Large intestine (tissue), 3 donors: ENCODE results near the gene TGFBI. TPM values are rescaled to one million over a fixed set of nuclear protein-coding genes. Genes with fewer than 3 reads are reported as not detected.

ENCODE experiments used
- DNase-seq, 2 donors: peaks; one replicate each; pipeline versions ENCODE4 v3.0.0 to v3.0.0-alpha.2; 2013
- H3K27ac ChIP-seq: one replicate; pipeline ENCODE4 v1.5.1; 2013; ENCODE audit warnings: low read length
- H3K27me3 ChIP-seq: 2 replicates; pipeline ENCODE4 v1.6.1; 2013; ENCODE audit warnings: low read length; ENCODE audit not compliant: control insufficient read depth, insufficient read depth
- H3K36me3 ChIP-seq: 2 replicates; pipeline ENCODE4 v1.6.1; 2013; ENCODE audit warnings: low read length; ENCODE audit not compliant: control insufficient read depth, insufficient read depth
- H3K4me1 ChIP-seq: one replicate; pipeline ENCODE4 v1.6.1; 2013; ENCODE audit warnings: low read length; ENCODE audit not compliant: control insufficient read depth, insufficient read depth
- H3K4me3 ChIP-seq: one replicate; pipeline ENCODE4 v1.5.1; 2013; ENCODE audit warnings: low read length
- H3K9me3 ChIP-seq: one replicate; pipeline ENCODE4 v1.6.1; 2013; ENCODE audit warnings: mild to moderate bottlenecking, low read depth, low read length, moderate library complexity; ENCODE audit not compliant: control insufficient read depth
- whole genome bisulfite sequencing: methylation state at CpG from one replicate; pipeline ENCODE4 v1.1.5; 2013; ENCODE audit warnings: low lambda C conversion rate; ENCODE audit not compliant: insufficient coverage; 5-methylcytosine and 5-hydroxymethylcytosine counted together
- polyA plus RNA-seq: library from polyadenylated mRNA; unstranded; fragments of 120-200 nt; gene quantifications from one replicate; pipeline ENCODE4 v1.2.1, GENCODE V29; 2013

Gene TGFBI
- polyA plus RNA-seq, 1 donor = 99.6 TPM

DNA sequence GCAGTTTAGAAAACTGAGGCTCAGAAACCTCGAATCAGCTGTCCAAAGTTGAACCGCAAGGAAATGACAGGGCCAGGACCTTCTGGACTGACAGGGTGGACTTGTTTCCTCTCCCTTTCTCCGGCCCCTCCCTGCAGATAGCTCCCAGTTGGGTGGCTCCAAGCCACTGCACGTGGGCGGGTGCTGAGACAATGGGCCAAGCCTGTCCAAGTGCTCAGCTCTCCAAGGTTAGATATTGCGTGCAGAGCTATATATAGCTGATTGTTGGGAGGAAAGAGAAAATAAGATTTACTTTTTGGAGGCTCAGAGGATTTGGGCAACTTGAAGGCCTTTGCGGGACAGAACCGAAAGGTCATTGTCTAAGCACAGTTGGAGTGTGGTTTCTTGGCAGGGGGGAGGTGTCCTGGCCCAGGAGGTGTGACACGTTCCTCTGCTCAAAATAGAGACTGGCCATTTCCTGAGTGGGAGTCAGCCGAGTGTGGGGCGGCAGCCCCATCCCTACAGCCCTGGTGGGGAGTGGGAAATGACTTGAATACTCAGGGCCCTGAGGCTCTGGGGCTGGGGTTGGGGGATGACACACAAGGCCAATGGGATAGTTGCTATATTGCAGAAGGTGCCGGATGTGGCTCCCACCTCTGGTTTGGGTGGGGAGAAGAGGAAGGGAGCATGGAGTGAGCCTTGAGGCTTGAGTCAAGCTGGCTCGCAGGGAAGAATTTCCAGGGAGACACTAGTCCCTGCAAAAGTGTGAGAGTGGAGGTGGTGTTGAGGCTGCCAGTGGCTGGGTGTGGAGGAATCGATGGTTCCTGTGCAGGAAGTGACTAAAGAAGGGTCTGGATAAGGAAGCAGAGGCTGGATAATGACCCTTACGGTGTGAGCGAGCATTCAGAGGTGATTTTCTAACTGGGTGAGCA lies 59.4 kb downstream of the TGFBI start:
- no peaks in the 10 kb centered on the region for H3K27me3 ChIP-seq
- DNase-seq = peak in 1 of 2 donors; percentile 49

DNA sequence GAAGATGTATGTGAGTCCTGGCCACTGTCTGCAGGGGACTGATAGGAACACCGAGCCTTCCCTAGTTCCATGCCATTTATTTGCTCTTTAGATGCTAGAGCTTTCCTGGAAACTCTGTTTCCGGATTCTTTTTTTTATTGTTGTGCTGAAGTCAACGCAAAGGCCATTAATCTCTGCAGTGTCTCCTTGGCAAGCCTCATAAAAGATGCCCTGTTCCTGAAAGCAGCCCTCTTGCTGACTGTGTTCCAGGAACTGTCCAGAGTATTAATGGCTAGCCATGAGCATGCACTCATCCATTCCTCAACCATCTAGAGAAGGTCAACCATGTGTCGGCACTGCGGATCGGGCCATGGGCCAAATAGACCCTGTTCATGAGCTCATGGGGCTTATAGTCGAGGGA lies 61.0 kb downstream of the TGFBI start:
- peak in 1 of 2 donors; percentile 57 for DNase-seq
- Histone ChIP-seq H3K27me3 (no peaks in the 10 kb centered on the region), H3K4me1 (peaks cover 11% of the 10 kb centered on the region), H3K9me3 (no peaks in the 10 kb centered on the region), H3K4me3 (no peak overlapping the region), H3K36me3 (no peaks in the 10 kb centered on the region), H3K27ac (no peak overlapping the region)
- 85% methylated on average over 4 of the region's 7 CpGs for WGBS

More for the DNA sequence above, 59.4 kb downstream of the TGFBI start:
- Histone ChIP-seq H3K36me3 (no peaks in the 10 kb centered on the region), H3K4me1 (no peaks in the 10 kb centered on the region), H3K4me3 (no peak overlapping the region), H3K27ac (no peak overlapping the region), H3K9me3 (no peaks in the 10 kb centered on the region)
- 86% methylated on average over 2 of the region's 16 CpGs for WGBS

DNA sequence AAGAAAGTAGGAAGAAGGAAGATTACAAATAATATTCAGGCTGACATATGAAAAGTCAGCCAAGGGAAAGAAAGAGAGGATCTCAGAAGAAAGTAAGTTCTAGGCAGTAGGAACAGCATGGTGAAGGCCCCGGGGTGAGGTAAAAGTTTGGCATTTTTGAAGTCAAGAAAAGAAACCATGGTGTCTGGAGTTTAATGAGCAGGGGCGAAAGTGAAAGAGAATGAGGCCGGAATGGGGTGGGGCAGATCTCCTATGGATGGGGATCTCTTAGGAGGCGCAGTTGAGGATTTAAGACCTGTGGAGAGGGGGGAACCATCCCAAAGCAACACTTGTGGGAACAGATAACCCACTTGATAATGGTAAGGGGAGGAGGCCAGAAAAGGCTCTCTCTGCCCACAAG lies 61.5 kb downstream of the TGFBI start:
- no peaks in the 10 kb centered on the region for H3K36me3 ChIP-seq
- no peaks in the 10 kb centered on the region for H3K27me3 ChIP-seq
- H3K4me3 ChIP-seq = no peak overlapping the region
- no peak overlapping the region for H3K27ac ChIP-seq
- DNase-seq = no peak
- WGBS = 100% methylated on average over 1 of the region's 4 CpGs
- H3K4me1 ChIP-seq = peaks cover 16% of the 10 kb centered on the region
- no peaks in the 10 kb centered on the region for H3K9me3 ChIP-seq

DNA sequence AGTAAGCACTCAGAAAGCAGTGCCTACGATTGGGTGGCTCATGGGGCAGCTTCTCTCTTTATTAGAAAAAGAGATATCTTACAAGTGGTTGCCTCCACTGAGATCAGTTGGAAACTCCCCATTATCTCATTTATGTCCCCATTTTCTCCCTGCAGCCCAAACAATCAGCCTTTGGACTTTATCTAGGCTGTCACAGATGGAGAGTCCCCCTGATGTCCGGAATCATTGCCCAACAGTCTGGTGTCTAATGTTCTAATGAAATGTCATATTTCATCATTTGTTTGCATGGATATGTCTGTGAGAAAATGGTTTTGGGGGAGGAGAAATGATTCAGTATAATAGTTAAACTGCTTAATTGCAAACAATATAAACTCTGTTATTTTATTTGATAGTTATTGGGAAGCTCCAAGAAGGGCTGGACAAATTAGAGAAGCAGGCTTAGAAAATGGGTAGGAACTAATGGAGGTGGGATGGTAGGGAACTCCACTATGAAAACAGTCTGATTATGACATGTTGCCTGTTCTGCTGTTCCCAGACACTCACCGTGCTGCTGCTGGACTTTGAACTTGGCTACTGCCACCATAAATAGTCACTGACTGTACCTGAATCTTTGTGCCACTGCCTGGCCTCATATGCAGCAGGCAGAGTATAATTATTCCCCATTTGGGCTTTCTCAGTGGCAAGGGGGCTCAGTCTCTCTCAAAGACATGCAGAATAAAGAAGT lies 65.6 kb downstream of the TGFBI start:
- Histone ChIP-seq H3K36me3 (no peaks in the 10 kb centered on the region), H3K27me3 (no peaks in the 10 kb centered on the region), H3K27ac (peak overlapping the region; percentile 64), H3K4me1 (peaks cover 25% of the 10 kb centered on the region), H3K9me3 (no peaks in the 10 kb centered on the region), H3K4me3 (no peak overlapping the region)
- peak; percentile 77 to 90 for DNase-seq
- no CpG with 5 or more reads among the region's 3 CpGs for WGBS

DNA sequence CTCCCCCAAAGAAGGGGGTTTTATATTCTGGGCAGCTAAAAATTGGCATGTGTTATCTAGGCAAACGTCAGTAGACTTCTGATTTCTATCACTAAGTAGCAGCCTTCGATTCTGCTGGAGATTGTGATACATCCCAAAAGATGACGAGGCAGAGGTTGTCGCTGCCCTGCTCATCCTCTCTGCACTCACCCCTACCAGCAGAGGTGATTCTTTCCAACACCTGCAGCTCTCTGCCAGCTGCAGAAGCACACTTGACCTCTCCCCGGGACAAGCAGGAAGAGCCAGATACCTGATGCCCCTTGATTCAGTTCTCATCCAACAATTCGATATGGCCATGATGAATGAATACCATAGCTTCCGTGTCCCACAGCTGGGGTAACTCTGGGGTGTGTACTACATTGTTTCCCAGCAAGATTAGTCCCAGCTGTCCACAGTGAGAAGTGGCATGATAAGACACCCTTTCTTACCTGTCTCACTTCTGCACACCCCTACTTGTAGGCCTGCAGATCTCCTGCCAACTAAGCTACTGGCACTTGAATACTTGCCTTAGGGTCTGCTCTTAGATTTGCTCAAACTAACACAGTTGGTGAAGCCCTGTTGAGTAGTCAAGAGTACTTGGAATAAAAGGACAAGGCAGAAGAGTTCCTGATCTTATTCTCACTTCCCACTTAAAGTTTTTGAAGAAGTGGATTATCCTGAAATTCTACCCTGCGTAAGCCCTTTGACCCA lies 66.3 kb downstream of the TGFBI start:
- Histone ChIP-seq H3K27me3 (no peaks in the 10 kb centered on the region), H3K4me3 (no peak overlapping the region), H3K4me1 (peaks cover 25% of the 10 kb centered on the region), H3K36me3 (no peaks in the 10 kb centered on the region), H3K9me3 (no peaks in the 10 kb centered on the region), H3K27ac (peak overlapping the region; percentile 64)
- peak in 1 of 2 donors; percentile 47 for DNase-seq
- WGBS = no CpG with 5 or more reads among the region's 8 CpGs

DNA sequence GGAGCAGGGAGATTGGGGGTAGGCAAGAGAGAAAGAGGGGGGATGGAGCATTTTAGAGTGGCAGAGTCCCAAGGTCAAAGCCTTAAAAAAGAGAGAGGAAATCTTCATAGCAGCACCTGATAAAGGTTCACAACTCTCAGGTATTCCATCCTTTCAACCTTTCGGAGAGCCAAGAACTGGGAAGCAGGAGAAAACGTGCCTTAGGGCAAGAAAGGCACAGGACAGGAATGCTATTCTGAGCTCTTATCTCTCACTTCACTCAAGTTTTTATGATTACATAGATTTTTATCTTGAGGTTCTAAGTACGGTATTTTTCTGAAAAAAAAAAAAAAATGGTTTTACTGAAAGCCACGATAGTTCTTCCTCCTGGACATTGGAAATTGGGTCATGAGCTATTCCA lies 69.4 kb downstream of the TGFBI start:
- Histone ChIP-seq H3K27me3 (no peaks in the 10 kb centered on the region), H3K36me3 (no peaks in the 10 kb centered on the region), H3K4me1 (peaks cover 34% of the 10 kb centered on the region), H3K4me3 (no peak overlapping the region), H3K9me3 (no peaks in the 10 kb centered on the region), H3K27ac (no peak overlapping the region)
- DNase-seq = no peak
- 14% methylated on average over 1 of the region's 4 CpGs for WGBS

DNA sequence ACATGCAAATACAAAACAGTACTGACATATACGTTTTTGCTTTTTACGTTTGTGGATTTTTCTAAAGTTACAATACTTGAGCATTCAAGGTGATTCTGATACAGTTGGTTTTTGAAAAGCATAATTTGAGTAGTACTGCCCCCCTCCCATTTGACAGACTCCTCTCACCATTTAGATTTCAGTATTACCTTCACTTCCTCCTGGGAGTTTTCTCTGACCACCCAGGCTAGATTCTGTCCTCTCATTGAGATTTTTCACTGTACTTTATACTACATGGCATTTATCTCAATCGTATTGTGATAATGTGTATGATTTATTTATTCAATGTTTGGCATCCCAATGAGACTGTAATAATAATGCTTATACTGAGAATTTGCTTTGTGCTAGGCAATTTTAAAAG lies 71.1 kb downstream of the TGFBI start:
- Histone ChIP-seq H3K4me1 (peaks cover 33% of the 10 kb centered on the region), H3K27ac (no peak overlapping the region), H3K36me3 (no peaks in the 10 kb centered on the region), H3K27me3 (no peaks in the 10 kb centered on the region), H3K4me3 (no peak overlapping the region), H3K9me3 (no peaks in the 10 kb centered on the region)
- WGBS = 100% methylated on average over 1 of the region's 3 CpGs
- DNase-seq = no peak

DNA sequence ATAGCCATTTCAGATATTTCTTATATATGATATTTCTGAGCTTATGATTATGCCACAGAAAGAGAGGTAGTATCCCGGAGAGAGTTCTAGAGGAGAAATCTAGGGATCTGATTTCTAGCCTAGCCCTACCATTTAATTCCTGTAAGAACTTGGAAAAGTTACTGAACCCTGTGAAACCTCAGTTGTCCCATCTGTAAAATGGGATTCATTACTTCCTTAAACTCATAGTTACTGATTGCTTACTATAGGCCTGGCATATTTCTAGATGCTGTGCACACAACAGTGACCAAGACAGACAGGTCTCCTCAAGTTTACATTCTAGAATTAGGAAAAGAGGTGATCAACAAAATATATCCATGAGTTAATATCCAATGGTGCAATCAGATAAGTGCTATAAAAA lies 73.1 kb downstream of the TGFBI start:
- Histone ChIP-seq H3K9me3 (no peaks in the 10 kb centered on the region), H3K27me3 (no peaks in the 10 kb centered on the region), H3K4me3 (no peak overlapping the region), H3K36me3 (no peaks in the 10 kb centered on the region), H3K4me1 (peaks cover 30% of the 10 kb centered on the region), H3K27ac (no peak overlapping the region)
- DNase-seq = no peak
- WGBS = no CpG with 5 or more reads among the region's 1 CpG

DNA sequence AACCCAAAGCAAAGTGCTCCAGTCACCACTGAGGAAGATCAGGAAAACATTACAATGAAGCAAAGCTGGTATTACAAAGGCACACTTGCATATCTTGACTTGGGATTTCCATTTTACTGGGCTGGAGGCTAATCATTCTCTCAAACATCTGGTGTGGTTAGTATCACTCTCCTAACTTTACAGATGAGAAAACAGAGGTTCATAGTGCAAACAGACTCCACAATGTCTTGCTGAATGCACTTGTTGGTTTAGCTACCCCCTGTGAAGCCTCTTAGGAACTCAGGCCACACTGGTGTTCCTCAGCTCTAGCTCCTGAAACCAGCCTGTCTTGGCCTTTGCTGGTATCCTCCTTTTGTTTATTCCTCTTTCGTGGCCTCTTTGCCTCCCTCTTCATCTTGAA lies 74.3 kb downstream of the TGFBI start:
- Histone ChIP-seq H3K27ac (no peak overlapping the region), H3K36me3 (no peaks in the 10 kb centered on the region), H3K4me3 (no peak overlapping the region), H3K4me1 (peaks cover 26% of the 10 kb centered on the region), H3K9me3 (no peaks in the 10 kb centered on the region), H3K27me3 (no peaks in the 10 kb centered on the region)
- no peak for DNase-seq
- WGBS = 100% methylated on average over 1 of the region's 1 CpG

DNA sequence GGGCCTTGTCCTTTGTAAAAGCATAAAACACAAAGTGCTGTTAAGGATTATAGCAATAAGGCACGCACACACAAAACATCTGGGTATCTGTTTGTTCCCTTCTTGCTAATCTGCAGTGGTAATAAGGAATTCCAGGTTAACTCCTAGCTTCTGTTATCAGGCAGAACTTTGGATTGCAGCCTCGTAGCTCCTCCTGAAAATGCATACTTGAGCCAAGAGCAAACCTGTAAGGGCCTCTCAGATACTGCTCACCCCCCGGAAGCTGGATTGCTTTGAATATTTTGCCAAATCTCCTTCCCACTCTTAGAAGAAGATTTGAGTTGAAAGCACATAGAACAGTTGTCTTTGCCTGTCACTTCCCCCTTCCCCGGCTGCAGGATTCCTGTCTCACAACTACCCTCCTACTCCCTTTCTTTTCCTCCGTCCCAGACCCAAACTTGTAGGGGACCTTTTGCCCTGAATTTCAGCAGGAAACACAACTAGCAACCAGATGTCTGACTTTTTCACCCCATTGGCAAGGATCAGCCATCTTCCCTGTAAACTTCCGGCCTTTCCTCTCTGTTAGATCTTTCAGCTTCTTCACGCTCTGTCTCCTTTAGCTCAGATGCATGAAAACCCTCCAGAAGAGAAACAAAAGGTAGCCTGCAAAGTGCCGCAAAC lies 75.6 kb downstream of the TGFBI start:
- no peak overlapping the region for H3K4me3 ChIP-seq
- H3K4me1 ChIP-seq = peaks cover 23% of the 10 kb centered on the region
- peak overlapping the region; percentile 67 for H3K27ac ChIP-seq
- peak in 1 of 2 donors; percentile 72 for DNase-seq
- WGBS = no CpG with 5 or more reads among the region's 8 CpGs
- no peaks in the 10 kb centered on the region for H3K27me3 ChIP-seq
- H3K9me3 ChIP-seq = no peaks in the 10 kb centered on the region
- H3K36me3 ChIP-seq = no peaks in the 10 kb centered on the region
